ENCODE data around the gene BMP2. TPM values are rescaled to one million over a fixed set of nuclear protein-coding genes. Genes with fewer than 3 reads are reported as not detected.

The BMP2 gene
- total and polyA plus RNA-seq, 2 of the 4 experiments (the other 2 are of a cell fraction), result 0.18 to 0.21 TPM

DNA sequence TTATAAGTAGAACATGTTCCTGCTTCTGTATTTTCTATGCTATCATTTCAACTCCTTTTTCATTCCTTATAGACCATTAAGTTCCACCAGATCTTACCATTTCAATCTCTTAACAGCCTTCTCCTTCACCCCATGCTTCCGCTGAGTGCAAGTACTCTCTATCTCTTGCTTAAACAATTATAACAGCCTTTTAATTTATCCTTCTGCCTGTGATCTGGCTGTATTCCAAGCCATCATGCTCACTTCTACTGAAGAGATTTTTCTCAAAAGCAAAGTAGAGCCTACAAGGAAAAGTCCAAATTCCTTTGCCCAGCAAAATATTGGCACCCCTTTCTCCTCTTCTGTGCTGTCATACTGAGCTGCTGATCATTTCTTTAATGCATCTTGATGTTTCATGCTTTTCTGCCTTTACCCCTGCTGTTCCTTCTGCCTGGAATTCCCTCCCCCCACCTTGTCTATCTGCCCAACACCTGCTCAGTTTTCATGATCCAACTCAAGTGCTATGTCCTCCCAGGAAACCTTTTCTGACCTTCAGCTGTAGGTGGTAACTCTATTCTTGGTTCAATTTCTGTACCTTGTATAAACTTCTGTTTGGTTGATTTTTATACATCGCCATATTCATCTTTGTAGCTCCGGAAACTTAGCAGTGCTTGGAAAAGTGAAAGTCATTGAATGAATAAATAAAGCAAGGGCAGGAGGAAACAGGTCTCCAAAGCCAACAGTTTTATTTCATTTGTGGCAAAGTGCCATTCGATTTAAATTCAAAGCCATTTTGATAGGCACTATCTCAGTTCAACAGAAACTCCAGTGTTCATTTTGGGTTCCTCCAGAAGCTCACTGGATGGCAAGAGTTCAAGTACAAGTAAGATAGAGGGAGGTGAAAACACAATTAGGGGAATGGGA, 10.5 kb upstream of the BMP2 start:
- BruUV-seq (replicated peaks), result no TSS peak
- Histone ChIP-seq H2BK20ac (ENCODE audit: low read depth, low read length) (no peak overlapping the region), H2BK5ac (ENCODE audit: low read depth, low read length, poor library complexity, severe bottlenecking) (no peak overlapping the region), H4K20me1 (ENCODE audit: insufficient read depth, low read length) (no peaks in the 10 kb centered on the region), H3K79me1 (ENCODE audit: low read depth in 1 of 2, low read length in 2 of 2) (no peaks in the 10 kb centered on the region), H4K5ac (ENCODE audit: low read depth, low read length) (no peak overlapping the region), H3K9me1 (ENCODE audit: insufficient read depth, low read length) (no peaks in the 10 kb centered on the region), H2AK9ac (replicated peaks; ENCODE audit: low read depth, low read length, poor library complexity) (no peak overlapping the region), H3K4me1 (ENCODE audit: control insufficient read depth, insufficient read depth, low read length) (no peaks in the 10 kb centered on the region), H3K4me2 (ENCODE audit: low read depth, low read length) (no peak overlapping the region), H3K23ac (ENCODE audit: low read depth, low read length) (no peak overlapping the region), H3K18ac (ENCODE audit: low read depth, low read length) (no peak overlapping the region), H2AK5ac (ENCODE audit: low read depth, low read length) (no peak overlapping the region), H3K36me3 (ENCODE audit: control insufficient read depth, insufficient read depth, low read length) (no peaks in the 10 kb centered on the region), H3K9ac (ENCODE audit: low read depth, low read length) (no peak overlapping the region), H2AFZ (replicated peaks; ENCODE audit: low read length, poor library complexity) (no peak overlapping the region), H3K14ac (replicated peaks; ENCODE audit: low read depth, low read length) (no peak overlapping the region), H4K91ac (ENCODE audit: insufficient read depth, low read depth, low read length) (no peak overlapping the region), H3K27me3 (ENCODE audit: control insufficient read depth, insufficient read depth, low read length) (peaks cover 9% of the 10 kb centered on the region), H2BK120ac (ENCODE audit: low read depth, low read length) (no peak overlapping the region), H3K4ac (ENCODE audit: low read depth, low read length) (no peak overlapping the region), H2BK15ac (ENCODE audit: low read depth, low read length) (no peak overlapping the region), H4K8ac (ENCODE audit: low read depth in 2 of 2, low read length in 2 of 2) (no peak overlapping the region), H3K56ac (ENCODE audit: extremely low read depth, insufficient read depth, low read length) (no peak overlapping the region), H3K4me3 (ENCODE audit: insufficient read depth, low read depth, low read length) (no peak overlapping the region), H3K9me3 (ENCODE audit: control insufficient read depth, insufficient read depth, low read length) (no peaks in the 10 kb centered on the region), H3K27ac (ENCODE audit: insufficient read depth, low read length) (no peak overlapping the region)
- ChIA-PET POLR2A (ENCODE audit: unreplicated experiment) (no interaction called here), CTCF (interaction anchor here (0.9 to 1.3 kb wide), 2 partner anchors 8 to 20 kb away, joined by 3 to 7 read pairs; no protein-coding TSS in a partner anchor)
- intact Hi-C loops (cut with micrococcal nuclease), result no loop called here
- dilution Hi-C loops (cut with HindIII; ENCODE audit: low sequenced_read_pairs, unreplicated experiment), result no loop called here
- DNase-seq, result no peak
- no peak for ATAC-seq (ENCODE audit: low read depth)
- TF ChIP-seq SMC3 (IDR thresholded peaks at IDR 0.05; ENCODE audit: low read depth, low read length), result no peak
- TF ChIP-seq, protein P1, sequence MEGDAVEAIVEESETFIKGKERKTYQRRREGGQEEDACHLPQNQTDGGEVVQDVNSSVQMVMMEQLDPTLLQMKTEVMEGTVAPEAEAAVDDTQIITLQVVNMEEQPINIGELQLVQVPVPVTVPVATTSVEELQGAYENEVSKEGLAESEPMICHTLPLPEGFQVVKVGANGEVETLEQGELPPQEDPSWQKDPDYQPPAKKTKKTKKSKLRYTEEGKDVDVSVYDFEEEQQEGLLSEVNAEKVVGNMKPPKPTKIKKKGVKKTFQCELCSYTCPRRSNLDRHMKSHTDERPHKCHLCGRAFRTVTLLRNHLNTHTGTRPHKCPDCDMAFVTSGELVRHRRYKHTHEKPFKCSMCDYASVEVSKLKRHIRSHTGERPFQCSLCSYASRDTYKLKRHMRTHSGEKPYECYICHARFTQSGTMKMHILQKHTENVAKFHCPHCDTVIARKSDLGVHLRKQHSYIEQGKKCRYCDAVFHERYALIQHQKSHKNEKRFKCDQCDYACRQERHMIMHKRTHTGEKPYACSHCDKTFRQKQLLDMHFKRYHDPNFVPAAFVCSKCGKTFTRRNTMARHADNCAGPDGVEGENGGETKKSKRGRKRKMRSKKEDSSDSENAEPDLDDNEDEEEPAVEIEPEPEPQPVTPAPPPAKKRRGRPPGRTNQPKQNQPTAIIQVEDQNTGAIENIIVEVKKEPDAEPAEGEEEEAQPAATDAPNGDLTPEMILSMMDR (conservative IDR thresholded peaks at IDR 0.05; ENCODE audit: low read depth, low read length), result no peak
- WGBS, 2 experiments (ENCODE audit: extremely low coverage in 2 of 2, insufficient read length in 1 of 2), result 40% methylated on average over 1 of the region's 4 CpGs; no CpG with 5 or more reads in 1 of the 2 experiments
- in situ Hi-C loops (cut with MboI; ENCODE audit: low sequenced_read_pairs), result no loop called here

All from IMR-90 (cell line).